Fibroblast of pulmonary artery (primary cell): Measurements from ENCODE around the gene RPS6KA5.
"Not testable (repeated sequence)": the region's sequence is repeated elsewhere in the genome, so short reads cannot be mapped to it uniquely, and the experiment has no call there.

Experiments
- DNase-seq: peaks from one replicate; pipeline ENCODE4 v3.0.0-alpha.2; 2010; ENCODE audit warnings: low read depth
- H3K4me3 ChIP-seq: replicated peaks from 2 replicates; pipeline ENCODE4 v1.5.1; 2011; ENCODE audit warnings: low read depth, mild to moderate bottlenecking, control low read depth, low read length, moderate library complexity
- TF ChIP-seq, protein P1 (sequence below): IDR thresholded peaks from 2 replicates; pipeline ENCODE4 v1.5.1; 2011; ENCODE audit warnings: mild to moderate bottlenecking, control low read depth, low read length, inconsistent platforms; ENCODE audit errors: missing control alignments

Gene RPS6KA5

DNA sequence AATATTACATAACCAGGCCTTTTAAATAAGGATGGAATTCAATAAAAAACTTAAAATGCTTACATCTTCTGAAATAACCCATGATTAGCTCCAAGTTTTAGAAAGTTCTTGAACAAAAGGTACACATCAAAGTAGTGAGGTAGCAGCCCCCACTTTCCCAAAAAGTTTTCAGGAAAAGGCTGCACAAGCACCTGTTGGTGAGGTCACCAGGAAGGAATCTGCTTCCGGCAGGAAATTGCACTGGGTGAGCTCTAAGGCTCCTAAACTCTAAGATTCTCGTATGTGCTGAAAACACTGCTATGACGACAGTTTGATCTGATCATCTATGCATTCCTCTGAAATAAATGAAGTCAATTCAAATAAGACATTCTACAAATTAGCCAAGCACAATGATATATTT lies 210.0 kb downstream of the RPS6KA5 start:
- H3K4me3 ChIP-seq: no peak overlapping the region
- TF ChIP-seq, protein P1, sequence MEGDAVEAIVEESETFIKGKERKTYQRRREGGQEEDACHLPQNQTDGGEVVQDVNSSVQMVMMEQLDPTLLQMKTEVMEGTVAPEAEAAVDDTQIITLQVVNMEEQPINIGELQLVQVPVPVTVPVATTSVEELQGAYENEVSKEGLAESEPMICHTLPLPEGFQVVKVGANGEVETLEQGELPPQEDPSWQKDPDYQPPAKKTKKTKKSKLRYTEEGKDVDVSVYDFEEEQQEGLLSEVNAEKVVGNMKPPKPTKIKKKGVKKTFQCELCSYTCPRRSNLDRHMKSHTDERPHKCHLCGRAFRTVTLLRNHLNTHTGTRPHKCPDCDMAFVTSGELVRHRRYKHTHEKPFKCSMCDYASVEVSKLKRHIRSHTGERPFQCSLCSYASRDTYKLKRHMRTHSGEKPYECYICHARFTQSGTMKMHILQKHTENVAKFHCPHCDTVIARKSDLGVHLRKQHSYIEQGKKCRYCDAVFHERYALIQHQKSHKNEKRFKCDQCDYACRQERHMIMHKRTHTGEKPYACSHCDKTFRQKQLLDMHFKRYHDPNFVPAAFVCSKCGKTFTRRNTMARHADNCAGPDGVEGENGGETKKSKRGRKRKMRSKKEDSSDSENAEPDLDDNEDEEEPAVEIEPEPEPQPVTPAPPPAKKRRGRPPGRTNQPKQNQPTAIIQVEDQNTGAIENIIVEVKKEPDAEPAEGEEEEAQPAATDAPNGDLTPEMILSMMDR: no peak
- peak; percentile 71 for DNase-seq

DNA sequence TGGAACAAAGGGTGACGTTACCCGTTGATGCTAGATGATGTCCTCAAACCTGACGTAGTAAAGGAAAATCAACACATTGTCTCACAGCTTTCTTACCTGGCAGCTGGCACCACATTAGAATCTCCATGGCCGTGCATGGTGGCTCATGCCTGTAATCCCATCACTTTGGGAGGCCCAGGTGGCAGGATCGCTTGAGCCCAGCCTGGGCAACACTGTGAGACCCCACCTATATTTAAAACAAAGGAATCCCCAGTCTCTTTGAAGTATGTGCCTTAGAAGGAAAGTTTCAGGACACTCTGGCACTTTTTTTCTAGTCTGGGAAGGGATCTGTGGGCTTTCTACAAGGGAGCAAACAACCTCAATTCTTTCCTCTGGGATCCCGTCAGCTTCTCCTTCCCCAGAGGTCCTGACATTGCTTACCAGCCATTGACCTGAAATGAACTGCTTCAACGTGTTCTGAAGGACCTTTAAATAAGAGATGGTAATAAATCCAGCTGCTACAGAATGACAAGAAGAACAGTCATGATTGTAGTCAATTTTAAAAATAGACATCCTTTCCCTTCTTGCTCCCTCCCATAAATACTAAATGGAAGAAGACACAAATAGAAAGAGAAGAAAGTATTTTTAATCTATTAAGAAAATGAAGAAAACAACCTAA lies 210.5 kb downstream of the RPS6KA5 start:
- no peak for DNase-seq
- TF ChIP-seq, protein P1: no peak
- no peak overlapping the region for H3K4me3 ChIP-seq

DNA sequence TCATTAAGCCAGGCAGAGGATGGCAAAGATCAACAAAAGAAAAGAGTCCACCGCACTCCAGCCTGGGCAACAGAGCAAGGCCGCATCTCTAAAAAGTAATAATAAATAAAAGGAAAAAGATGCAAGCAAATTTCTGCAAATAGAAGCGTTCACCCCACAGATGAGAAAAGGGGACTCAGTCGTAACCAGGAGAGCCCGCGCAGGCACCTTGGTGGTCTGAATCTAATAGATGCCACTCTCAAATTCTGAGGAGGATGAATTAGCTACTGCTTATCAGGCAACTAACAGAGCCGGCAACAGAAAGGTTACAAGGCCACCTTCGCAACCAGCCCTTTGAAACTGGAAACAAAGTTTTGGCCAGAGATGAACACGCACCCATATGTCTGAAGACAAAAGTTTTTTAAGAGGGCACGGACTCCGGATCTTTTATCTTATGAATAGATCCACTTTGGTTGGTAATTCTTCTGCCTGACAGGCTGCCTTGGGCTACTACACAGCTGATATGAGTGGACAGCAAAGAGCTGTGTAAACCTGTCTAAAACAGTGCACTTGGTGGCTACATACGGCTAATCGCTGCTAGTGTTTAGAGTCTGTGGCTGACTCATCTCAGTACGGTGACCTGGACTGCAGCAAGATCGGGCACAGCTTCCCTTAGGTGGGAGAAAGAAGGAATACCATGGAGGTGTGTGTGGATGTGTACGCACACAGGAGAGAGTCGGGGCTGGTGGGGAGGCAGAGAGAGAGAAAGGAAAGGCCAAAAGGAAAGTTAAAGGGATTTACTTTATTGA lies 211.3 kb downstream of the RPS6KA5 start:
- TF ChIP-seq, protein P1: no peak
- no peak for DNase-seq
- no peak overlapping the region for H3K4me3 ChIP-seq

DNA sequence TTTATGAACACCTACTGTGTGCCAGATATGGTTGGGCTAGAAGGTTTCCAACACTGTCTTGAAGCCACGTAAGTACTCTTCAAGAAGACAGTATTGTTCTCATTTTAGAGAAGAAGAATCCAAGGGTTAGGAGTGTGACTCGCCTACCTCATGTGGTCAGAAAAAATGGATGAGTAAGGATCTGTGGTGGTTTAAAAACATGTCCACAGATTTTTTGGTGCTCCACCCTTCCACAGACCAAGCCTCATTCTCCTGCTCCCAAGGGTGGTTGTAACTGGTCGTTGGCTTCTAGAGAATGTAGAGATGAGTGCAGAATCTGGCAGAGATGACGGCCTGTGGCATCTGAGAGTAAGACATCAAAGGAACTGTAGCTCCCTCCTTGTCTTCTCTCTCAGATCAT lies 213.9 kb downstream of the RPS6KA5 start:
- no peak for DNase-seq
- no peak overlapping the region for H3K4me3 ChIP-seq
- TF ChIP-seq, protein P1: no peak

DNA sequence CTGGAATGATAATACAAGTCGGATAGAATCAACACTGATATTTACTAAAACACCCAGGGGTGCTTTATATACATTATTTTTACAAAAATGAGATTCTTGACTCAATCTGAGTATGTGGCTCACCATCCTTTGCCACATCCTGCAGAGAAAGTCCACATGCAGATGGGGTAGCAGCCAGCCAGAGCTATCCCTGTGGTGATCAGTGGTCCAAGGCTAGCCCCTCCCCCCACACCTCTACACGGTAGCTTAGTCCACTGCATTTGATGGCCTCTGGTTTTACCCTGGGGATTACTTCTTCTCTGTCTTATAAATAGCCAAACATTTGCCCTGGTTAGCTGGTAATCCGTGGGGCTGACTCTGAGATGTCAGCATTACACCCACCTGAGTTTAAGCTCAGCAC lies 216.1 kb downstream of the RPS6KA5 start:
- no peak for DNase-seq
- H3K4me3 ChIP-seq: no peak overlapping the region
- TF ChIP-seq, protein P1: no peak

DNA sequence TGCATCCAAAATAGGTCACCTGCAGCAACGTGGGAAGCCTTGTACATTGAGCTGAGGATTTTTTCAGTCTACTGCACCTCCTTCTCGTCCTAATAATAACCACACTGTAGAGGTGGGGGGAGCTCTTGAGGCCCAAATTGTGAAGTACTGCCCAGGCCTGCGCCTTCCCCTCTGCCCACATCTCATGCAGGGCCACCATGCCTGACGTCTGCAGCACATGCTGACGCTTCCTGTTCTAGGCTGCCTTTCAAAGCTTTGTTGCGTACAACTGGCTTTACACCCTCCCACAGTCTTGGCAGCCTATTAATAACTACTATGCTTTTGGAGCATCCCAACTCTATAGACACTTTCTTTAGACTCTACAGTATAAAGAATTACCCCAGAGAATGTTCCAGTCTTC lies 217.7 kb downstream of the RPS6KA5 start:
- H3K4me3 ChIP-seq: no peak overlapping the region
- TF ChIP-seq, protein P1: no peak
- peak; percentile 17 for DNase-seq

DNA sequence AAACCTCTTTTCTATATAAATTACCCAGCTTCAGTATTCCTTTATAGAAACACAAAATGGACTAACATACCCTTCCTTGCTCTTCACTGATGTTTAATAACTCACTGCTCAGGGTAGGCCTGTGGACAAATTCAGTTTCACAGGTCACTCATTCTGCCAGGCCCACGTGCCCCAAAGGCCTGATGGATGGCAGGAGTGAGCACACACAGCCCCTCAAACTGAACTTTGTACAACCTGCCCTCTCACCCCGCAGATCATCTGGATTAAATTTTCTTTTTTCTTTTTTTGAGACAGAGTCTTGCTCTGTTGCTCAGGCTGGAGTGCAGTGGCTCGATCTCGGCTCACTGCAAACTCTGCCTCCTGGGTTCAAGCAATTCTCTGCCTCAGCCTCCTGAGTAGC lies 219.8 kb downstream of the RPS6KA5 start:
- not testable (repeated sequence) for DNase-seq, H3K4me3 ChIP-seq
